K562 (cell line): ENCODE measurements around the gene PTPN1. TPM values are rescaled to one million over a fixed set of nuclear protein-coding genes. Genes with fewer than 3 reads are reported as not detected.

Experiments used
- ATAC-seq: fragments of 200-7000 bp; cut with Tn5 transposase; 3 replicates; pipeline ENCODE4 v1.9.1; 2020; ENCODE audit warnings: moderate library complexity
- BruUV-seq: library from RNA; stranded (reverse); fragments of 400-500 nt; replicated peaks from 2 replicates; lab custom pipeline; 2021; lab: Mats Ljungman, UMichigan
- CTCF ChIA-PET: fragments of 300-600 bp; formaldehyde crosslinking; extraction: SDS; loops from one replicate; lab custom pipeline; 2021; ENCODE audit warnings: low intra/inter-chr PET ratio; lab: Yijun Ruan, JAX
- POLR2A ChIA-PET: fragments of 300-600, 350-650 bp; sonication (Branson Sonifier 250); formaldehyde crosslinking; extraction: SDS; loops from one replicate; lab custom pipeline; 2021; ENCODE audit warnings: antibody characterized with exemption, inconsistent platforms; lab: Yijun Ruan, JAX
- DNase-seq, 4 experiments: peaks; one replicate each; pipeline versions ENCODE4 v3.0.0 to v3.0.0-alpha.2; 2011 to 2018; ENCODE audit warnings: low spot score in 3 of 4, mixed read lengths in 3 of 4; ENCODE audit errors: extremely low read depth in 1 of 4
- FAIRE-seq: peaks from 2 replicates; lab custom pipeline; 2011; peaks lifted over from hg19 to GRCh38; lab: Jason Lieb, UNC
- H2AFZ ChIP-seq: 2 replicates; pipeline ENCODE4 v1.6.0; 2011; ENCODE audit warnings: low read depth, low read length, control low read depth, inconsistent platforms
- H3K27ac ChIP-seq: fragments of 200-600 bp; 3 replicates; pipeline ENCODE4 v1.8.0; 2011; ENCODE audit warnings: low read depth, mild to moderate bottlenecking, control low read depth, inconsistent platforms, low read length, moderate library complexity, mixed read lengths; ENCODE audit errors: extremely low read depth
- H3K27me3 ChIP-seq, 2 experiments: fragments of 300-600 bp in 1 of 2; 2 replicates in 1 of 2; 3 replicates in 1 of 2; pipeline versions ENCODE4 v1.6.0 to v1.8.0; 2011; ENCODE audit warnings: inconsistent platforms in 2 of 2, low read length in 2 of 2, mild to moderate bottlenecking in 1 of 2, mixed read lengths in 1 of 2, moderate library complexity in 1 of 2; ENCODE audit not compliant: control insufficient read depth in 2 of 2, insufficient read depth in 2 of 2
- H3K36me3 ChIP-seq: fragments of 300-600 bp; 3 replicates; pipeline ENCODE4 v1.8.0; 2011; ENCODE audit warnings: mild to moderate bottlenecking, low read length, inconsistent platforms; ENCODE audit not compliant: control insufficient read depth, insufficient read depth
- H3K4me1 ChIP-seq, 2 experiments: fragments of 200-600 bp in 1 of 2; replicated peaks in 1 of 2; 2 replicates in 1 of 2; 3 replicates in 1 of 2; pipeline versions ENCODE4 v1.5.1 to v1.8.0; 2011; ENCODE audit warnings: inconsistent platforms in 2 of 2, low read length in 2 of 2, mild to moderate bottlenecking in 1 of 2, mixed read lengths in 1 of 2, moderate library complexity in 1 of 2; ENCODE audit not compliant: control insufficient read depth in 2 of 2, insufficient read depth in 2 of 2
- H3K4me2 ChIP-seq: 2 replicates; pipeline ENCODE4 v1.6.1; 2011; ENCODE audit warnings: low read length, control low read depth, inconsistent platforms, mixed read lengths; ENCODE audit not compliant: insufficient read depth
- H3K4me3 ChIP-seq: fragments of 200-600 bp; sonication (generic), shearing (Covaris generic); 2 replicates; pipeline ENCODE4 v1.5.1; 2016; ENCODE audit warnings: control low read depth, inconsistent platforms
- H3K79me2 ChIP-seq: fragments of 200-600 bp; 3 replicates; pipeline ENCODE4 v1.8.0; 2011; ENCODE audit warnings: low read length, inconsistent platforms; ENCODE audit not compliant: control insufficient read depth, insufficient read depth
- H3K9ac ChIP-seq, 2 experiments: 2 replicates each; pipeline versions ENCODE4 v1.6.0 to v1.6.1; 2011; ENCODE audit warnings: low read depth in 2 of 2, low read length in 2 of 2, control low read depth in 1 of 2, inconsistent platforms in 1 of 2, mild to moderate bottlenecking in 1 of 2, mixed read lengths in 1 of 2; ENCODE audit not compliant: insufficient read depth in 1 of 2
- H3K9me1 ChIP-seq: one replicate; pipeline ENCODE4 v1.6.0; 2011; ENCODE audit warnings: inconsistent platforms, mild to moderate bottlenecking, low read length, moderate library complexity; ENCODE audit not compliant: control insufficient read depth, insufficient read depth
- H3K9me3 ChIP-seq: replicated peaks from 2 replicates; pipeline ENCODE4 v1.5.1; 2011; ENCODE audit warnings: low read depth, low read length, inconsistent platforms; ENCODE audit not compliant: control insufficient read depth, insufficient read depth
- H4K20me1 ChIP-seq: replicated peaks from 2 replicates; pipeline ENCODE4 v1.6.1; 2011; ENCODE audit warnings: low read length, inconsistent platforms, mixed read lengths; ENCODE audit not compliant: control insufficient read depth, insufficient read depth
- C11orf30 ChIP-seq: fragments of 450-650 bp; IDR thresholded peaks from 2 replicates; pipeline ENCODE4 v1.6.1; 2016; ENCODE audit warnings: low read depth, mild to moderate bottlenecking
- DDX20 ChIP-seq: fragments of 450-650 bp; IDR thresholded peaks from 2 replicates; pipeline ENCODE4 v1.6.1; 2016; ENCODE audit warnings: missing genetic modification characterization, low read depth, mild to moderate bottlenecking, missing compliant biosample characterization, moderate library complexity
- GATAD2A ChIP-seq: fragments of 450-650 bp; IDR thresholded peaks from 2 replicates; pipeline ENCODE4 v1.6.1; 2017
- HCFC1 ChIP-seq: IDR thresholded peaks from 2 replicates; pipeline ENCODE4 v1.6.1; 2012; ENCODE audit warnings: low read depth, low read length, improper control_type of control experiment
- MAFF ChIP-seq: IDR thresholded peaks from 2 replicates; pipeline ENCODE4 v1.6.1; 2012; ENCODE audit warnings: low read length, improper control_type of control experiment
- MAFG ChIP-seq: fragments of 450-650 bp; conservative IDR thresholded peaks from 2 replicates; pipeline ENCODE4 v1.6.1; 2016; ENCODE audit warnings: missing genetic modification characterization, missing compliant biosample characterization
- MAFK ChIP-seq: IDR thresholded peaks from 2 replicates; pipeline ENCODE4 v1.6.1; 2011; ENCODE audit warnings: low read length, improper control_type of control experiment
- MAZ ChIP-seq, 2 experiments: fragments of 450-650 bp in 1 of 2; sonication (generic) in 1 of 2; formaldehyde crosslinking; IDR thresholded peaks in 1 of 2; conservative IDR thresholded peaks in 1 of 2; 2 replicates each; pipeline versions ENCODE4 v1.4.0 to v1.5.0; 2020; ENCODE audit warnings: mild to moderate bottlenecking in 1 of 2, missing genetic modification reagents in 1 of 2
- MED1 ChIP-seq: sonication (generic); formaldehyde crosslinking; IDR thresholded peaks from 2 replicates; pipeline ENCODE4 v1.8.1; 2023; ENCODE audit warnings: missing genetic modification reagents, borderline replicate concordance
- NCOA1 ChIP-seq: fragments of 450-650 bp; IDR thresholded peaks from 2 replicates; pipeline ENCODE4 v1.6.1; 2016; ENCODE audit warnings: low read depth
- NFE2L1 ChIP-seq: fragments of 450-650 bp; IDR thresholded peaks from 2 replicates; pipeline ENCODE4 v1.6.1; 2016; ENCODE audit warnings: missing genetic modification characterization, low read depth, mild to moderate bottlenecking, missing compliant biosample characterization, moderate library complexity, borderline replicate concordance
- PPARD ChIP-seq: fragments of 250-450 bp; sonication (Bioruptor Pico); IDR thresholded peaks from 2 replicates; pipeline ENCODE4 v1.8.0; 2022; ENCODE audit warnings: inconsistent platforms, mild to moderate bottlenecking, moderate library complexity
- RFX5 ChIP-seq: IDR thresholded peaks from 2 replicates; pipeline ENCODE4 v1.6.1; 2011; ENCODE audit warnings: low read depth, mild to moderate bottlenecking, improper control_type of control experiment, low read length
- RNF2 ChIP-seq: sonication (generic); IDR thresholded peaks from 2 replicates; pipeline ENCODE4 v1.6.1; 2016
- SMAD1 ChIP-seq: fragments of 150-350 bp; IDR thresholded peaks from 2 replicates; pipeline ENCODE4 v1.6.1; 2014; ENCODE audit warnings: low read length, low read depth; ENCODE audit not compliant: partially characterized antibody
- SMARCE1 ChIP-seq: fragments of 450-650 bp; IDR thresholded peaks from 2 replicates; pipeline ENCODE4 v1.7.1; 2016; ENCODE audit warnings: mild to moderate bottlenecking
- ZNF23 ChIP-seq: fragments of 250-450 bp; sonication (Bioruptor Pico); IDR thresholded peaks from 2 replicates; pipeline ENCODE4 v1.4.0; 2020; ENCODE audit warnings: mild to moderate bottlenecking
- ZNF316 ChIP-seq: fragments of 450-650 bp; IDR thresholded peaks from 2 replicates; pipeline ENCODE4 v1.6.1; 2016
- ZNF384 ChIP-seq: IDR thresholded peaks from 2 replicates; pipeline ENCODE4 v1.6.1; 2012; ENCODE audit warnings: low read depth, low read length, improper control_type of control experiment
- ZNF655 ChIP-seq: fragments of 250-450 bp; sonication (Bioruptor Pico); IDR thresholded peaks from 2 replicates; pipeline ENCODE4 v1.5.0; 2021
- ZNF717 ChIP-seq: fragments of 250-450 bp; sonication (Bioruptor Pico); IDR thresholded peaks from 2 replicates; pipeline ENCODE4 v1.5.0; 2021
- ZSCAN32 ChIP-seq: fragments of 450-650 bp; formaldehyde crosslinking; IDR thresholded peaks from 2 replicates; pipeline ENCODE4 v1.4.0; 2020; ENCODE audit warnings: mild to moderate bottlenecking, moderate library complexity
- WGBS: fragments of 100-300 bp; shearing (Covaris generic); methylation state at CpG from one replicate; pipeline ENCODE4 v1.1.6; 2016; ENCODE audit warnings: low coverage, mixed read lengths; ENCODE audit not compliant: insufficient coverage; ENCODE audit errors: missing lambda C conversion rate; 5-methylcytosine and 5-hydroxymethylcytosine counted together
- in situ Hi-C: fragments of 300-500 bp; cut with MboI; formaldehyde crosslinking; loops from 4 replicates; pipeline ENCODE4 v1.15.0; 2018; ENCODE audit warnings: inconsistent platforms, mixed read lengths
- intact Hi-C: fragments of 100-400 bp; cut with micrococcal nuclease; formaldehyde crosslinking; loops from 2 replicates; pipeline ENCODE4 v1.14.2; 2022
- polyA plus RNA-seq, 8 experiments: library from polyadenylated mRNA; depleted of rRNA in 4 of 8; stranded (reverse) in 5 of 8; unstranded in 3 of 8; fragments of >200 nt; fragmentation: Nextera tagmentation in 2 of 8; fragmentation: Illumina TruSeq in 1 of 8; extraction: Ambion mirVana in 2 of 8; extraction: Trizol in 1 of 8; gene quantifications; 2 replicates each; pipeline versions ENCODE4 v1.2.1 to v1.2.3, GENCODE V29; 2011 to 2014; ENCODE audit warnings: inconsistent platforms in 1 of 8, missing spikeins in 1 of 8
- total RNA-seq, 7 experiments: library from RNA; depleted of rRNA in 6 of 7; stranded (reverse); fragments of >200 nt in 6 of 7; fragmentation: Illumina TruSeq in 2 of 7; extraction: Trizol in 2 of 7; gene quantifications; 2 replicates each; pipeline versions ENCODE4 v1.2.1 to v1.2.3, GENCODE V29; 2011 to 2021; ENCODE audit warnings: low replicate concordance in 1 of 7
- TF ChIP-seq, protein P1 (sequence below): fragments of 250-450 bp; sonication (Bioruptor Pico); IDR thresholded peaks from 2 replicates; pipeline ENCODE4 v1.9.0; 2021; ENCODE audit warnings: mild to moderate bottlenecking, inconsistent platforms
- TF ChIP-seq, protein P2 (sequence below): fragments of 250-450 bp; sonication (Bioruptor Pico); IDR thresholded peaks from 2 replicates; pipeline ENCODE4 v1.6.1; 2021; ENCODE audit warnings: mild to moderate bottlenecking

The PTPN1 gene
- total and polyA plus RNA-seq, 9 of the 15 experiments (the other 6 are each of a cell fraction or from before 2014, with no cell fraction given): 11.0 to 85.3 (median 54.0) TPM

- no peaks in the 10 kb centered on the region for H3K27me3 ChIP-seq
- peak overlapping the region in 1 of 2 experiments; percentile 39; a peak in 1 of 4 replicates for H3K9ac ChIP-seq
- peaks cover 83% of the 10 kb centered on the region for H3K36me3 ChIP-seq
- no peaks in the 10 kb centered on the region for H4K20me1 ChIP-seq
- no peak for FAIRE-seq
- H3K9me1 ChIP-seq: no peaks in the 10 kb centered on the region
- no peak for DNase-seq
- H3K27ac ChIP-seq: no peak overlapping the region; the same call in 2 of the 3 replicates
- ChIA-PET POLR2A (no interaction called here), CTCF (no interaction called here)
- no peaks in the 10 kb centered on the region for H3K9me3 ChIP-seq
- in situ Hi-C loops: no loop called here
- peak; percentile 33; the same call in 1 of the 3 replicates for ATAC-seq
- no TSS peak for BruUV-seq
- no peak overlapping the region for H3K4me2 ChIP-seq
- no peaks in the 10 kb centered on the region for H3K79me2 ChIP-seq
- 0 out of 5 replicates have a peak, but pooled peaks cover 0 to 4% of the 10 kb centered on the region in 2 experiments for H3K4me1 ChIP-seq
- 78% methylated on average over 4 of the region's 5 CpGs for WGBS
- H3K4me3 ChIP-seq: no peak overlapping the region
- H2AFZ ChIP-seq: no peak overlapping the region
- intact Hi-C loops: no loop called here
- TF ChIP-seq NFE2L1 (tag) (peak; percentile 51; the same call in 1 of the 2 replicates), ZNF23 (CRISPR knock-in tag) (no peak), MAZ (CRISPR knock-in tag; conservative IDR thresholded peaks at IDR 0.05 in 1 of 2, IDR thresholded peaks at IDR 0.05 in 1 of 2) (no peak), PPARD (no peak), RNF2 (no peak), ZSCAN32 (CRISPR knock-in tag) (no peak), MED1 (no peak), MAFK (peak; percentile 44; the same call in 1 of the 2 replicates), ZNF316 (peak; percentile 64; the same call in 1 of the 2 replicates), HCFC1 (no peak), ZNF717 (CRISPR knock-in tag) (no peak), NCOA1 (no peak), GATAD2A (no peak), RFX5 (no peak), C11orf30 (peak; percentile 66), MAFG (tag) (peak; percentile 72), DDX20 (no peak), MAFF (peak; percentile 65), SMARCE1 (no peak), ZNF655 (CRISPR knock-in tag) (no peak), ZNF384 (no peak), SMAD1 (no peak)
- TF ChIP-seq, protein P1, sequence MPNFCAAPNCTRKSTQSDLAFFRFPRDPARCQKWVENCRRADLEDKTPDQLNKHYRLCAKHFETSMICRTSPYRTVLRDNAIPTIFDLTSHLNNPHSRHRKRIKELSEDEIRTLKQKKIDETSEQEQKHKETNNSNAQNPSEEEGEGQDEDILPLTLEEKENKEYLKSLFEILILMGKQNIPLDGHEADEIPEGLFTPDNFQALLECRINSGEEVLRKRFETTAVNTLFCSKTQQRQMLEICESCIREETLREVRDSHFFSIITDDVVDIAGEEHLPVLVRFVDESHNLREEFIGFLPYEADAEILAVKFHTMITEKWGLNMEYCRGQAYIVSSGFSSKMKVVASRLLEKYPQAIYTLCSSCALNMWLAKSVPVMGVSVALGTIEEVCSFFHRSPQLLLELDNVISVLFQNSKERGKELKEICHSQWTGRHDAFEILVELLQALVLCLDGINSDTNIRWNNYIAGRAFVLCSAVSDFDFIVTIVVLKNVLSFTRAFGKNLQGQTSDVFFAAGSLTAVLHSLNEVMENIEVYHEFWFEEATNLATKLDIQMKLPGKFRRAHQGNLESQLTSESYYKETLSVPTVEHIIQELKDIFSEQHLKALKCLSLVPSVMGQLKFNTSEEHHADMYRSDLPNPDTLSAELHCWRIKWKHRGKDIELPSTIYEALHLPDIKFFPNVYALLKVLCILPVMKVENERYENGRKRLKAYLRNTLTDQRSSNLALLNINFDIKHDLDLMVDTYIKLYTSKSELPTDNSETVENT (CRISPR knock-in tag): no peak
- TF ChIP-seq, protein P2, sequence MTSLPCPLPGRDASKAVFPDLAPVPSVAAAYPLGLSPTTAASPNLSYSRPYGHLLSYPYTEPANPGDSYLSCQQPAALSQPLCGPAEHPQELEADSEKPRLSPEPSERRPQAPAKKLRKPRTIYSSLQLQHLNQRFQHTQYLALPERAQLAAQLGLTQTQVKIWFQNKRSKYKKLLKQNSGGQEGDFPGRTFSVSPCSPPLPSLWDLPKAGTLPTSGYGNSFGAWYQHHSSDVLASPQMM (CRISPR knock-in tag): no peak
Observed at GRCh38 chr20:50617022-50617421, 106.8 kb downstream of the PTPN1 start.
